H1 (cell line): ENCODE data around the gene JPH2.
"Not testable (repeated sequence)": the region's sequence is repeated elsewhere in the genome, so short reads cannot be mapped to it uniquely, and the experiment has no call there.

Source experiments
- EZH2 ChIP-seq: fragments of 200-600 bp; sonication (generic); IDR thresholded peaks from 2 replicates; pipeline ENCODE4 v1.7.1; 2012; ENCODE audit warnings: low read depth, mild to moderate bottlenecking, moderate library complexity, low read length, inconsistent platforms; ENCODE audit not compliant: severe bottlenecking
- GABPA ChIP-seq: IDR thresholded peaks from 2 replicates; pipeline ENCODE4 v1.6.1; 2011; ENCODE audit warnings: mild to moderate bottlenecking, low read length, moderate library complexity, borderline replicate concordance; ENCODE audit not compliant: insufficient read depth
- RAD21 ChIP-seq, 2 experiments: IDR thresholded peaks in 1 of 2; conservative IDR thresholded peaks in 1 of 2; 2 replicates each; pipeline ENCODE4 v1.6.1; 2011; ENCODE audit warnings: low read depth in 2 of 2, low read length in 2 of 2, improper control_type of control experiment in 1 of 2, inconsistent platforms in 1 of 2, mild to moderate bottlenecking in 1 of 2, moderate library complexity in 1 of 2
- SP1 ChIP-seq: IDR thresholded peaks from 2 replicates; pipeline ENCODE4 v1.6.1; 2011; ENCODE audit warnings: low read depth, low read length
- SRF ChIP-seq: IDR thresholded peaks from 2 replicates; pipeline ENCODE4 v1.6.1; 2011; ENCODE audit warnings: mild to moderate bottlenecking, low read depth, low read length, moderate library complexity
- TF ChIP-seq, protein P1 (sequence below), 3 experiments: IDR thresholded peaks; 1 replicate in 2 of 3; 2 replicates in 1 of 3; pipeline versions ENCODE4 v1.5.1 to v1.6.1; 2011; ENCODE audit warnings: low read length in 3 of 3, mild to moderate bottlenecking in 3 of 3, inconsistent platforms in 2 of 3, low read depth in 1 of 3, moderate library complexity in 1 of 3; ENCODE audit not compliant: insufficient read depth in 1 of 3; ENCODE audit errors: control extremely low read depth in 1 of 3

DNA sequence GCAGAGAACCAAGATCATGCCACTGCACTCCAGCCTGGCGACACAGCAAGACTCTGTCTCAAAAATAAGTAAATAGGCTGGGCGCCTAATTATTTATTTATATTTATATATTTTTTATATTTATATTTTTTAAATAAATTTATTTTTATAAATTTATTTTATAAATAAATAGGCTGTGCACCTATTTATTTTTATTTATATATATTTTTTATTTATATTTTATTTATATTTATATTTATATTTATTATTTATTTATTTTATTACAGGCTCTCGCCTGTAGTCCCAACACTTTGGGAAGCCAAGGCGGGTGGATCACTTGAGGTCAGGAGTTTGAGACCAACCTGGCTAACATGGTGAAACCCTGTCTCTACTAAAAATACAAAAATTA, 45.5 kb upstream of the JPH2 start:
- not testable (repeated sequence) for TF ChIP-seq GABPA; SRF; SP1; RAD21 (IDR thresholded peaks at IDR 0.05 in 1 of 2, conservative IDR thresholded peaks at IDR 0.05 in 1 of 2; ENCODE audit: low read depth in 2 of 2, low read length in 2 of 2); EZH2
- TF ChIP-seq, protein P1, sequence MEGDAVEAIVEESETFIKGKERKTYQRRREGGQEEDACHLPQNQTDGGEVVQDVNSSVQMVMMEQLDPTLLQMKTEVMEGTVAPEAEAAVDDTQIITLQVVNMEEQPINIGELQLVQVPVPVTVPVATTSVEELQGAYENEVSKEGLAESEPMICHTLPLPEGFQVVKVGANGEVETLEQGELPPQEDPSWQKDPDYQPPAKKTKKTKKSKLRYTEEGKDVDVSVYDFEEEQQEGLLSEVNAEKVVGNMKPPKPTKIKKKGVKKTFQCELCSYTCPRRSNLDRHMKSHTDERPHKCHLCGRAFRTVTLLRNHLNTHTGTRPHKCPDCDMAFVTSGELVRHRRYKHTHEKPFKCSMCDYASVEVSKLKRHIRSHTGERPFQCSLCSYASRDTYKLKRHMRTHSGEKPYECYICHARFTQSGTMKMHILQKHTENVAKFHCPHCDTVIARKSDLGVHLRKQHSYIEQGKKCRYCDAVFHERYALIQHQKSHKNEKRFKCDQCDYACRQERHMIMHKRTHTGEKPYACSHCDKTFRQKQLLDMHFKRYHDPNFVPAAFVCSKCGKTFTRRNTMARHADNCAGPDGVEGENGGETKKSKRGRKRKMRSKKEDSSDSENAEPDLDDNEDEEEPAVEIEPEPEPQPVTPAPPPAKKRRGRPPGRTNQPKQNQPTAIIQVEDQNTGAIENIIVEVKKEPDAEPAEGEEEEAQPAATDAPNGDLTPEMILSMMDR (IDR thresholded peaks at IDR 0.05; ENCODE audit: control extremely low read depth in 1 of 3, insufficient read depth in 1 of 3, low read depth in 1 of 3, low read length in 3 of 3) = not testable (repeated sequence)
